K562 (cell line): ENCODE results near the gene LCMT2. TPM values are rescaled to one million over a fixed set of nuclear protein-coding genes. Genes with fewer than 3 reads are reported as not detected.

Experiments
- BRCA1 ChIP-seq, 2 experiments: fragments of 450-650 bp in 1 of 2; sonication (generic) in 1 of 2; formaldehyde crosslinking in 1 of 2; IDR thresholded peaks; 2 replicates each; pipeline versions ENCODE4 v1.5.0 to v1.6.1; 2017 to 2020; ENCODE audit warnings: mild to moderate bottlenecking in 1 of 2, missing genetic modification reagents in 1 of 2
- C11orf30 ChIP-seq: fragments of 450-650 bp; IDR thresholded peaks from 2 replicates; pipeline ENCODE4 v1.6.1; 2016; ENCODE audit warnings: low read depth, mild to moderate bottlenecking
- CBX2 ChIP-seq: fragments of 200-600 bp; sonication (generic); IDR thresholded peaks from one replicate; pipeline ENCODE4 v1.6.1; 2012; ENCODE audit warnings: mild to moderate bottlenecking, low read length, inconsistent platforms; ENCODE audit not compliant: insufficient read depth, poor library complexity, severe bottlenecking
- CTCFL ChIP-seq: IDR thresholded peaks from 2 replicates; pipeline ENCODE4 v1.6.1; 2011; ENCODE audit warnings: borderline replicate concordance, low read depth, mild to moderate bottlenecking, moderate library complexity, low read length; ENCODE audit not compliant: insufficient read depth, poor library complexity, severe bottlenecking
- ETV5 ChIP-seq: sonication (generic); formaldehyde crosslinking; IDR thresholded peaks from 2 replicates; pipeline ENCODE4 v1.4.0; 2020; ENCODE audit warnings: low read depth, mild to moderate bottlenecking, missing genetic modification reagents
- FOXM1 ChIP-seq, 2 experiments: fragments of 450-650 bp in 1 of 2; sonication (generic) in 1 of 2; formaldehyde crosslinking in 1 of 2; IDR thresholded peaks; 2 replicates each; pipeline versions ENCODE4 v1.6.1 to v1.9.0; 2017 to 2022; ENCODE audit warnings: low read depth in 2 of 2, mild to moderate bottlenecking in 2 of 2, missing genetic modification reagents in 1 of 2, moderate library complexity in 1 of 2
- MCM5 ChIP-seq: fragments of 450-650 bp; IDR thresholded peaks from 2 replicates; pipeline ENCODE4 v1.6.1; 2016; ENCODE audit warnings: low read depth
- MTA3 ChIP-seq: fragments of 450-650 bp; formaldehyde crosslinking; IDR thresholded peaks from 2 replicates; pipeline ENCODE4 v1.6.1; 2017; ENCODE audit warnings: mild to moderate bottlenecking, borderline replicate concordance
- NFIC ChIP-seq: fragments of 450-650 bp; IDR thresholded peaks from 2 replicates; pipeline ENCODE4 v1.6.1; 2017; ENCODE audit warnings: mild to moderate bottlenecking, inconsistent platforms
- RCOR1 ChIP-seq, 2 experiments: IDR thresholded peaks; 2 replicates each; pipeline ENCODE4 v1.6.1; 2012; ENCODE audit warnings: low read depth in 2 of 2, low read length in 2 of 2, borderline replicate concordance in 1 of 2, improper control_type of control experiment in 1 of 2
- SUPT5H ChIP-seq: fragments of 450-650 bp; IDR thresholded peaks from 2 replicates; pipeline ENCODE4 v1.6.1; 2016
- ZBED1 ChIP-seq: IDR thresholded peaks from 2 replicates; pipeline ENCODE4 v1.6.1; 2014
- ZNF212 ChIP-seq: fragments of 450-650 bp; formaldehyde crosslinking; IDR thresholded peaks from 2 replicates; pipeline ENCODE4 v1.4.0; 2020; ENCODE audit warnings: mild to moderate bottlenecking
- ZNF24 ChIP-seq: fragments of 450-650 bp; IDR thresholded peaks from 2 replicates; pipeline ENCODE4 v1.6.1; 2016
- ZNF785 ChIP-seq: fragments of 250-450 bp; sonication (Bioruptor Pico); IDR thresholded peaks from 2 replicates; pipeline ENCODE4 v1.4.0; 2020; ENCODE audit warnings: mild to moderate bottlenecking
- polyA plus RNA-seq, 8 experiments: library from polyadenylated mRNA; depleted of rRNA in 4 of 8; stranded (reverse) in 5 of 8; unstranded in 3 of 8; fragments of >200 nt; fragmentation: Nextera tagmentation in 2 of 8; fragmentation: Illumina TruSeq in 1 of 8; extraction: Ambion mirVana in 2 of 8; extraction: Trizol in 1 of 8; gene quantifications; 2 replicates each; pipeline versions ENCODE4 v1.2.1 to v1.2.3, GENCODE V29; 2011 to 2014; ENCODE audit warnings: inconsistent platforms in 1 of 8, missing spikeins in 1 of 8
- total RNA-seq, 7 experiments: library from RNA; depleted of rRNA in 6 of 7; stranded (reverse); fragments of >200 nt in 6 of 7; fragmentation: Illumina TruSeq in 2 of 7; extraction: Trizol in 2 of 7; gene quantifications; 2 replicates each; pipeline versions ENCODE4 v1.2.1 to v1.2.3, GENCODE V29; 2011 to 2021; ENCODE audit warnings: low replicate concordance in 1 of 7
- TF ChIP-seq, protein P1 (sequence below): IDR thresholded peaks from 3 replicates; pipeline ENCODE4 v1.6.1; 2011; ENCODE audit warnings: borderline replicate concordance, mild to moderate bottlenecking; ENCODE audit not compliant: insufficient read length, insufficient read depth
- TF ChIP-seq, protein P2 (sequence below), 3 experiments: fragments of 200-800 bp in 1 of 3; fragments of 250-450 bp in 1 of 3; fragments of 450-650 bp in 1 of 3; sonication (Bioruptor Pico) in 1 of 3; sonication (Bioruptor generic) in 1 of 3; formaldehyde crosslinking in 1 of 3; IDR thresholded peaks; 2 replicates each; pipeline versions ENCODE4 v1.6.1 to v1.8.0; 2016 to 2022; ENCODE audit warnings: mild to moderate bottlenecking in 2 of 3, missing genetic modification characterization in 2 of 3, missing compliant biosample characterization in 1 of 3, moderate library complexity in 1 of 3
- TF ChIP-seq, protein P3 (sequence below): fragments of 250-450 bp; sonication (Bioruptor Pico); IDR thresholded peaks from 2 replicates; pipeline ENCODE4 v1.8.0; 2022; ENCODE audit warnings: inconsistent platforms

The LCMT2 gene
- total and polyA plus RNA-seq, 9 of the 15 experiments (the other 6 are each of a cell fraction or from before 2014, with no cell fraction given), result 2.5 to 22.3 (median 15.2) TPM

DNA sequence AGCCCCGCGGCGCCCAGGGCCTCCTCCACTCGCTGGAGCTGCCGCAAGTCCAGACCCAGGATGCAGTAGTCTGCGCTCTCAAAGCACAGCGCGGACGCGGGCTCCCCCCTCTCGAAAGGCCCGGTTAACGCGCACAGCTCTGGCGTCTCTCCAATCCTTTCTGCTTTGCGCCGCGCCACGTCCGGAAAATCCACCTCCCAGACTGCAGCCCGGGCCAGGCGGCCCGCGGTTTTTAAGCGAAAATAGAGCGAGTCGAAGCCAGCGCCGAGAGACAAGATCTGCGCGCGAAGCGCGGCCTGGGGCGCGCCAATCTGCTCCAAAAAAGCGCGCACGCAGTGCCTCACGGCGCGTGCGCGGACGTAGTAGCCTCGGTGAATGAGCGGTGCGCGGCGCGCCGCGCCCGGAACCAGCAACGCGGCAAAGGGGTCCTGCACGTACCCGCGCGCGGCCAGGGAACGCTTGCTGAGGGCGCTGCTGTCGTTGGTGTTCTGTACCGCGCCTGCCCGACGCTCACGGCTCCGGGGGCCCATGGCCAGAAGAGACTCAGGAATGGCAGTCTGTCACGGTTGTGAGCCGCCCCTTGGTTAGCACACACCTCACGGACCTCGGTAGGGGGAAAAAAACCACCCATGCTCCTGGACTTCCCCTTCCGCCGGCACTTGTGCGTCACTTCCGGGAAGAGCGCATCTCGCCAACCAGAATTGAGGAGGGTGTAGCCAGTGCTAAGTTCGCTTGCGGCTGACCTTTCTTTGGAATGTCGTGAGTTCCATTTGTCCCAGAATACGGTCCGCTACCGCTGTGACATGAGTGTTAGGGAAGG is at the start of gene LCMT2 (continued):
- TF ChIP-seq FOXM1 (IDR thresholded peaks at IDR 0.05; ENCODE audit: low read depth) (no peak), FOXM1 (CRISPR knock-in tag; IDR thresholded peaks at IDR 0.05; ENCODE audit: low read depth) (peak; percentile 81; the same call in 1 of the 2 replicates), RCOR1 (IDR thresholded peaks at IDR 0.05; ENCODE audit: borderline replicate concordance in 1 of 2, low read depth in 2 of 2, low read length in 2 of 2) (peak in 1 of 2 experiments; percentile 54; a peak in 2 of 4 replicates), CBX2 (no peak), SUPT5H (peak; percentile 97), MCM5 (no peak), CTCFL (no peak), ZNF212 (no peak), ZNF785 (no peak), C11orf30 (peak; percentile 90), NFIC (peak; percentile 91), BRCA1 (IDR thresholded peaks at IDR 0.05) (no peak), BRCA1 (CRISPR knock-in tag; IDR thresholded peaks at IDR 0.05) (no peak), ETV5 (CRISPR knock-in tag) (peak; percentile 18; the same call in 1 of the 2 replicates), ZBED1 (peak; percentile 71; the same call in 1 of the 2 replicates), MTA3 (peak; percentile 77; the same call in 1 of the 2 replicates), ZNF24 (0 out of 2 replicates have a peak, but pooled peaks have one; percentile 62)
- TF ChIP-seq, protein P1, sequence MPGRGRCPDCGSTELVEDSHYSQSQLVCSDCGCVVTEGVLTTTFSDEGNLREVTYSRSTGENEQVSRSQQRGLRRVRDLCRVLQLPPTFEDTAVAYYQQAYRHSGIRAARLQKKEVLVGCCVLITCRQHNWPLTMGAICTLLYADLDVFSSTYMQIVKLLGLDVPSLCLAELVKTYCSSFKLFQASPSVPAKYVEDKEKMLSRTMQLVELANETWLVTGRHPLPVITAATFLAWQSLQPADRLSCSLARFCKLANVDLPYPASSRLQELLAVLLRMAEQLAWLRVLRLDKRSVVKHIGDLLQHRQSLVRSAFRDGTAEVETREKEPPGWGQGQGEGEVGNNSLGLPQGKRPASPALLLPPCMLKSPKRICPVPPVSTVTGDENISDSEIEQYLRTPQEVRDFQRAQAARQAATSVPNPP, result no peak
- TF ChIP-seq, protein P2, sequence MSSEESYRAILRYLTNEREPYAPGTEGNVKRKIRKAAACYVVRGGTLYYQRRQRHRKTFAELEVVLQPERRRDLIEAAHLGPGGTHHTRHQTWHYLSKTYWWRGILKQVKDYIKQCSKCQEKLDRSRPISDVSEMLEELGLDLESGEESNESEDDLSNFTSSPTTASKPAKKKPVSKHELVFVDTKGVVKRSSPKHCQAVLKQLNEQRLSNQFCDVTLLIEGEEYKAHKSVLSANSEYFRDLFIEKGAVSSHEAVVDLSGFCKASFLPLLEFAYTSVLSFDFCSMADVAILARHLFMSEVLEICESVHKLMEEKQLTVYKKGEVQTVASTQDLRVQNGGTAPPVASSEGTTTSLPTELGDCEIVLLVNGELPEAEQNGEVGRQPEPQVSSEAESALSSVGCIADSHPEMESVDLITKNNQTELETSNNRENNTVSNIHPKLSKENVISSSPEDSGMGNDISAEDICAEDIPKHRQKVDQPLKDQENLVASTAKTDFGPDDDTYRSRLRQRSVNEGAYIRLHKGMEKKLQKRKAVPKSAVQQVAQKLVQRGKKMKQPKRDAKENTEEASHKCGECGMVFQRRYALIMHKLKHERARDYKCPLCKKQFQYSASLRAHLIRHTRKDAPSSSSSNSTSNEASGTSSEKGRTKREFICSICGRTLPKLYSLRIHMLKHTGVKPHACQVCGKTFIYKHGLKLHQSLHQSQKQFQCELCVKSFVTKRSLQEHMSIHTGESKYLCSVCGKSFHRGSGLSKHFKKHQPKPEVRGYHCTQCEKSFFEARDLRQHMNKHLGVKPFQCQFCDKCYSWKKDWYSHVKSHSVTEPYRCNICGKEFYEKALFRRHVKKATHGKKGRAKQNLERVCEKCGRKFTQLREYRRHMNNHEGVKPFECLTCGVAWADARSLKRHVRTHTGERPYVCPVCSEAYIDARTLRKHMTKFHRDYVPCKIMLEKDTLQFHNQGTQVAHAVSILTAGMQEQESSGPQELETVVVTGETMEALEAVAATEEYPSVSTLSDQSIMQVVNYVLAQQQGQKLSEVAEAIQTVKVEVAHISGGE (CRISPR knock-in tag; IDR thresholded peaks at IDR 0.05), result peak in 2 of 3 experiments; percentile 61 to 96; a peak in 4 of 6 replicates
- TF ChIP-seq, protein P3, sequence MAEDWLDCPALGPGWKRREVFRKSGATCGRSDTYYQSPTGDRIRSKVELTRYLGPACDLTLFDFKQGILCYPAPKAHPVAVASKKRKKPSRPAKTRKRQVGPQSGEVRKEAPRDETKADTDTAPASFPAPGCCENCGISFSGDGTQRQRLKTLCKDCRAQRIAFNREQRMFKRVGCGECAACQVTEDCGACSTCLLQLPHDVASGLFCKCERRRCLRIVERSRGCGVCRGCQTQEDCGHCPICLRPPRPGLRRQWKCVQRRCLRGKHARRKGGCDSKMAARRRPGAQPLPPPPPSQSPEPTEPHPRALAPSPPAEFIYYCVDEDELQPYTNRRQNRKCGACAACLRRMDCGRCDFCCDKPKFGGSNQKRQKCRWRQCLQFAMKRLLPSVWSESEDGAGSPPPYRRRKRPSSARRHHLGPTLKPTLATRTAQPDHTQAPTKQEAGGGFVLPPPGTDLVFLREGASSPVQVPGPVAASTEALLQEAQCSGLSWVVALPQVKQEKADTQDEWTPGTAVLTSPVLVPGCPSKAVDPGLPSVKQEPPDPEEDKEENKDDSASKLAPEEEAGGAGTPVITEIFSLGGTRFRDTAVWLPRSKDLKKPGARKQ (CRISPR knock-in tag), result no peak
